ENCODE results near the gene DMRTB1.

- no peak for TF ChIP-seq CTCF (conservative IDR thresholded peaks at IDR 0.05 in 1 of 2, IDR thresholded peaks at IDR 0.05 in 1 of 2; ENCODE audit: low read depth in 1 of 2, low read length in 2 of 2)
- no peak for TF ChIP-seq EZH2 (IDR thresholded peaks at IDR 0.05; ENCODE audit: low read length, missing control alignments)
Measured at GRCh38 chr1:53412285-53413174, 46.7 kb upstream of the DMRTB1 start.
